Measurements from ENCODE around the gene PFDN2.

GRCh38 chr1:161096015-161096414 is 21.8 kb downstream of the PFDN2 start:
- no peak for TF ChIP-seq CTCF (IDR thresholded peaks at IDR 0.05)
- no peak for TF ChIP-seq EZH2 (IDR thresholded peaks at IDR 0.05)
- TF ChIP-seq EZH2phosphoT487 (IDR thresholded peaks at IDR 0.05), result no peak
